HepG2 (cell line): ENCODE measurements around the gene CORO7. TPM values are rescaled to one million over a fixed set of nuclear protein-coding genes. Genes with fewer than 3 reads are reported as not detected.

Source experiments
- polyA plus RNA-seq, 8 experiments: library from polyadenylated mRNA; depleted of rRNA in 3 of 8; stranded (reverse) in 7 of 8; unstranded in 1 of 8; fragments of >200 nt; fragmentation: Illumina TruSeq in 4 of 8; extraction: Trizol in 4 of 8; gene quantifications; 2 replicates each; pipeline versions ENCODE4 v1.2.1 to v1.2.3, GENCODE V29; 2011 to 2016; ENCODE audit warnings: low read depth in 4 of 8, missing spikeins in 1 of 8, mixed read lengths in 1 of 8; ENCODE audit not compliant: insufficient read depth in 1 of 8
- total RNA-seq, 5 experiments: library from RNA; depleted of rRNA; stranded (reverse); fragments of >200 nt; fragmentation: Illumina TruSeq; extraction: Trizol; gene quantifications; 2 replicates each; pipeline ENCODE4 v1.2.3, GENCODE V29; 2016; ENCODE audit warnings: low read depth in 1 of 5
- TF ChIP-seq, protein P1 (sequence below): IDR thresholded peaks from 2 replicates; pipeline ENCODE4 v1.6.1; 2016; ENCODE audit warnings: low read depth, missing genetic modification reagents, missing compliant biosample characterization
- TF ChIP-seq, protein P2 (sequence below): sonication (generic); formaldehyde crosslinking; IDR thresholded peaks from 2 replicates; pipeline ENCODE4 v1.4.0; 2020; ENCODE audit warnings: mild to moderate bottlenecking, missing genetic modification reagents, borderline replicate concordance
- TF ChIP-seq, protein P3 (sequence below): sonication (generic); formaldehyde crosslinking; IDR thresholded peaks from 2 replicates; pipeline ENCODE4 v1.5.1; 2020; ENCODE audit warnings: mild to moderate bottlenecking, missing genetic modification reagents, borderline replicate concordance

CORO7 gene
- total and polyA plus RNA-seq, 2 of the 13 experiments (the other 11 are each of a cell fraction or from before 2014, with no cell fraction given), result 9.9 to 14.3 TPM

DNA sequence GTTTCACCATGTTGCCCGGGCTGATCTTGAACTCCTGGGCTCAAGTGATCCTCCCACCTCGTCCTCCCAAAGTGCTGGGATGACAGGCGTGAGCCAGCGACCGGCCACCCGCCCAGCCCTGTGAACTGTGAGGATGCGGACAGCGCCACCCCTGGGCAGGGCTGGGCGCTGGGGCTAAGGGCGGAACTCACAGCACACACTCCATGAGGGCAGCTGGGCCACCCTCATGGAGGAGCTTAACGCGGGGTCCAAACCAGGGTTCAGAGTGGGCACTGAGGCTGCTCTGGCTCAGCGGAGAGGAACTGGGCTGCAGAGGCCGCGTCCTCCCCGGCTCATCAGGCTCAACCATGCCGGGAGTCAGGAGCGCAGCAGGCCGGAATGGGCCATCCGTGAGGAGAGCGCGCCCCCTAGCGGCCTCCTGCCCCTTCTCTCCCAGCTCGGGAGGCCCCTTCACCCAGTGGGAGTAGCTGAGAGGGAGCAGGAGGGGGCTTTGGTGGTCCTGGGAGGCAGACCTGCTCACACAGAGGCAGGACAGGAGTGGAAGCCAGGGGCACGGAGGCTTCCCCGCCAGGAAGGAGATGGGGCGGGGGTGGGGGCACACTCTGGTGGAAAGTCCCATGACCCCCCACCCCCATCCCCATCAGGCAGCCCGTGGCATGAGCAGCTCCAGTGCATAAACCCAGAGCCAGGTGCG lies 13.8 kb downstream of the CORO7 start (continued):
- TF ChIP-seq, protein P1, sequence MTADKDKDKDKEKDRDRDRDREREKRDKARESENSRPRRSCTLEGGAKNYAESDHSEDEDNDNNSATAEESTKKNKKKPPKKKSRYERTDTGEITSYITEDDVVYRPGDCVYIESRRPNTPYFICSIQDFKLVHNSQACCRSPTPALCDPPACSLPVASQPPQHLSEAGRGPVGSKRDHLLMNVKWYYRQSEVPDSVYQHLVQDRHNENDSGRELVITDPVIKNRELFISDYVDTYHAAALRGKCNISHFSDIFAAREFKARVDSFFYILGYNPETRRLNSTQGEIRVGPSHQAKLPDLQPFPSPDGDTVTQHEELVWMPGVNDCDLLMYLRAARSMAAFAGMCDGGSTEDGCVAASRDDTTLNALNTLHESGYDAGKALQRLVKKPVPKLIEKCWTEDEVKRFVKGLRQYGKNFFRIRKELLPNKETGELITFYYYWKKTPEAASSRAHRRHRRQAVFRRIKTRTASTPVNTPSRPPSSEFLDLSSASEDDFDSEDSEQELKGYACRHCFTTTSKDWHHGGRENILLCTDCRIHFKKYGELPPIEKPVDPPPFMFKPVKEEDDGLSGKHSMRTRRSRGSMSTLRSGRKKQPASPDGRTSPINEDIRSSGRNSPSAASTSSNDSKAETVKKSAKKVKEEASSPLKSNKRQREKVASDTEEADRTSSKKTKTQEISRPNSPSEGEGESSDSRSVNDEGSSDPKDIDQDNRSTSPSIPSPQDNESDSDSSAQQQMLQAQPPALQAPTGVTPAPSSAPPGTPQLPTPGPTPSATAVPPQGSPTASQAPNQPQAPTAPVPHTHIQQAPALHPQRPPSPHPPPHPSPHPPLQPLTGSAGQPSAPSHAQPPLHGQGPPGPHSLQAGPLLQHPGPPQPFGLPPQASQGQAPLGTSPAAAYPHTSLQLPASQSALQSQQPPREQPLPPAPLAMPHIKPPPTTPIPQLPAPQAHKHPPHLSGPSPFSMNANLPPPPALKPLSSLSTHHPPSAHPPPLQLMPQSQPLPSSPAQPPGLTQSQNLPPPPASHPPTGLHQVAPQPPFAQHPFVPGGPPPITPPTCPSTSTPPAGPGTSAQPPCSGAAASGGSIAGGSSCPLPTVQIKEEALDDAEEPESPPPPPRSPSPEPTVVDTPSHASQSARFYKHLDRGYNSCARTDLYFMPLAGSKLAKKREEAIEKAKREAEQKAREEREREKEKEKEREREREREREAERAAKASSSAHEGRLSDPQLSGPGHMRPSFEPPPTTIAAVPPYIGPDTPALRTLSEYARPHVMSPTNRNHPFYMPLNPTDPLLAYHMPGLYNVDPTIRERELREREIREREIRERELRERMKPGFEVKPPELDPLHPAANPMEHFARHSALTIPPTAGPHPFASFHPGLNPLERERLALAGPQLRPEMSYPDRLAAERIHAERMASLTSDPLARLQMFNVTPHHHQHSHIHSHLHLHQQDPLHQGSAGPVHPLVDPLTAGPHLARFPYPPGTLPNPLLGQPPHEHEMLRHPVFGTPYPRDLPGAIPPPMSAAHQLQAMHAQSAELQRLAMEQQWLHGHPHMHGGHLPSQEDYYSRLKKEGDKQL (CRISPR knock-in tag), result no peak
- TF ChIP-seq, protein P2, sequence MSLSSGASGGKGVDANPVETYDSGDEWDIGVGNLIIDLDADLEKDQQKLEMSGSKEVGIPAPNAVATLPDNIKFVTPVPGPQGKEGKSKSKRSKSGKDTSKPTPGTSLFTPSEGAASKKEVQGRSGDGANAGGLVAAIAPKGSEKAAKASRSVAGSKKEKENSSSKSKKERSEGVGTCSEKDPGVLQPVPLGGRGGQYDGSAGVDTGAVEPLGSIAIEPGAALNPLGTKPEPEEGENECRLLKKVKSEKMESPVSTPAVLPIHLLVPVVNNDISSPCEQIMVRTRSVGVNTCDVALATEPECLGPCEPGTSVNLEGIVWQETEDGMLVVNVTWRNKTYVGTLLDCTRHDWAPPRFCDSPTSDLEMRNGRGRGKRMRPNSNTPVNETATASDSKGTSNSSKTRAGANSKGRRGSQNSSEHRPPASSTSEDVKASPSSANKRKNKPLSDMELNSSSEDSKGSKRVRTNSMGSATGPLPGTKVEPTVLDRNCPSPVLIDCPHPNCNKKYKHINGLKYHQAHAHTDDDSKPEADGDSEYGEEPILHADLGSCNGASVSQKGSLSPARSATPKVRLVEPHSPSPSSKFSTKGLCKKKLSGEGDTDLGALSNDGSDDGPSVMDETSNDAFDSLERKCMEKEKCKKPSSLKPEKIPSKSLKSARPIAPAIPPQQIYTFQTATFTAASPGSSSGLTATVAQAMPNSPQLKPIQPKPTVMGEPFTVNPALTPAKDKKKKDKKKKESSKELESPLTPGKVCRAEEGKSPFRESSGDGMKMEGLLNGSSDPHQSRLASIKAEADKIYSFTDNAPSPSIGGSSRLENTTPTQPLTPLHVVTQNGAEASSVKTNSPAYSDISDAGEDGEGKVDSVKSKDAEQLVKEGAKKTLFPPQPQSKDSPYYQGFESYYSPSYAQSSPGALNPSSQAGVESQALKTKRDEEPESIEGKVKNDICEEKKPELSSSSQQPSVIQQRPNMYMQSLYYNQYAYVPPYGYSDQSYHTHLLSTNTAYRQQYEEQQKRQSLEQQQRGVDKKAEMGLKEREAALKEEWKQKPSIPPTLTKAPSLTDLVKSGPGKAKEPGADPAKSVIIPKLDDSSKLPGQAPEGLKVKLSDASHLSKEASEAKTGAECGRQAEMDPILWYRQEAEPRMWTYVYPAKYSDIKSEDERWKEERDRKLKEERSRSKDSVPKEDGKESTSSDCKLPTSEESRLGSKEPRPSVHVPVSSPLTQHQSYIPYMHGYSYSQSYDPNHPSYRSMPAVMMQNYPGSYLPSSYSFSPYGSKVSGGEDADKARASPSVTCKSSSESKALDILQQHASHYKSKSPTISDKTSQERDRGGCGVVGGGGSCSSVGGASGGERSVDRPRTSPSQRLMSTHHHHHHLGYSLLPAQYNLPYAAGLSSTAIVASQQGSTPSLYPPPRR (CRISPR knock-in tag), result no peak
- TF ChIP-seq, protein P3, sequence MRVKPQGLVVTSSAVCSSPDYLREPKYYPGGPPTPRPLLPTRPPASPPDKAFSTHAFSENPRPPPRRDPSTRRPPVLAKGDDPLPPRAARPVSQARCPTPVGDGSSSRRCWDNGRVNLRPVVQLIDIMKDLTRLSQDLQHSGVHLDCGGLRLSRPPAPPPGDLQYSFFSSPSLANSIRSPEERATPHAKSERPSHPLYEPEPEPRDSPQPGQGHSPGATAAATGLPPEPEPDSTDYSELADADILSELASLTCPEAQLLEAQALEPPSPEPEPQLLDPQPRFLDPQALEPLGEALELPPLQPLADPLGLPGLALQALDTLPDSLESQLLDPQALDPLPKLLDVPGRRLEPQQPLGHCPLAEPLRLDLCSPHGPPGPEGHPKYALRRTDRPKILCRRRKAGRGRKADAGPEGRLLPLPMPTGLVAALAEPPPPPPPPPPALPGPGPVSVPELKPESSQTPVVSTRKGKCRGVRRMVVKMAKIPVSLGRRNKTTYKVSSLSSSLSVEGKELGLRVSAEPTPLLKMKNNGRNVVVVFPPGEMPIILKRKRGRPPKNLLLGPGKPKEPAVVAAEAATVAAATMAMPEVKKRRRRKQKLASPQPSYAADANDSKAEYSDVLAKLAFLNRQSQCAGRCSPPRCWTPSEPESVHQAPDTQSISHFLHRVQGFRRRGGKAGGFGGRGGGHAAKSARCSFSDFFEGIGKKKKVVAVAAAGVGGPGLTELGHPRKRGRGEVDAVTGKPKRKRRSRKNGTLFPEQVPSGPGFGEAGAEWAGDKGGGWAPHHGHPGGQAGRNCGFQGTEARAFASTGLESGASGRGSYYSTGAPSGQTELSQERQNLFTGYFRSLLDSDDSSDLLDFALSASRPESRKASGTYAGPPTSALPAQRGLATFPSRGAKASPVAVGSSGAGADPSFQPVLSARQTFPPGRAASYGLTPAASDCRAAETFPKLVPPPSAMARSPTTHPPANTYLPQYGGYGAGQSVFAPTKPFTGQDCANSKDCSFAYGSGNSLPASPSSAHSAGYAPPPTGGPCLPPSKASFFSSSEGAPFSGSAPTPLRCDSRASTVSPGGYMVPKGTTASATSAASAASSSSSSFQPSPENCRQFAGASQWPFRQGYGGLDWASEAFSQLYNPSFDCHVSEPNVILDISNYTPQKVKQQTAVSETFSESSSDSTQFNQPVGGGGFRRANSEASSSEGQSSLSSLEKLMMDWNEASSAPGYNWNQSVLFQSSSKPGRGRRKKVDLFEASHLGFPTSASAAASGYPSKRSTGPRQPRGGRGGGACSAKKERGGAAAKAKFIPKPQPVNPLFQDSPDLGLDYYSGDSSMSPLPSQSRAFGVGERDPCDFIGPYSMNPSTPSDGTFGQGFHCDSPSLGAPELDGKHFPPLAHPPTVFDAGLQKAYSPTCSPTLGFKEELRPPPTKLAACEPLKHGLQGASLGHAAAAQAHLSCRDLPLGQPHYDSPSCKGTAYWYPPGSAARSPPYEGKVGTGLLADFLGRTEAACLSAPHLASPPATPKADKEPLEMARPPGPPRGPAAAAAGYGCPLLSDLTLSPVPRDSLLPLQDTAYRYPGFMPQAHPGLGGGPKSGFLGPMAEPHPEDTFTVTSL, result no peak
